Measurements from ENCODE around the gene CYP20A1.

- no peak for TF ChIP-seq CTCF (IDR thresholded peaks at IDR 0.05; ENCODE audit: insufficient read depth, low read length, poor library complexity, severe bottlenecking)
- TF ChIP-seq EZH2phosphoT487 (conservative IDR thresholded peaks at IDR 0.05; ENCODE audit: low read length) = no peak
Measured at GRCh38 chr2:203240491-203240890, 1.7 kb downstream of the CYP20A1 start.

All from SU-DHL-6 (cell line).